Spleen (tissue), 11 donors: ENCODE results near the gene CNTNAP5. TPM values are rescaled to one million over a fixed set of nuclear protein-coding genes. Genes with fewer than 3 reads are reported as not detected.

Experiments
- DNase-seq: peaks from one replicate; pipeline ENCODE4 v3.0.0-alpha.2; 2020
- H3K27ac ChIP-seq, 8 donors: fragments of 200-600 bp; sonication (generic) in 7 of 8; 1 replicate in 4 of 8; 2 replicates in 4 of 8; pipeline versions ENCODE4 v1.5.0 to v1.8.0; 2016 to 2021; ENCODE audit warnings: inconsistent platforms in 4 of 8, mild to moderate bottlenecking in 4 of 8, moderate library complexity in 1 of 8
- H3K27me3 ChIP-seq, 7 donors: fragments of 200-600 bp; sonication (generic) in 6 of 7; replicated peaks in 1 of 7; 1 replicate in 4 of 7; 2 replicates in 3 of 7; pipeline versions ENCODE4 v1.5.0 to v1.8.0; 2016 to 2021; ENCODE audit warnings: inconsistent platforms in 3 of 7, mild to moderate bottlenecking in 1 of 7
- H3K36me3 ChIP-seq, 6 donors: fragments of 200-600 bp; sonication (generic) in 5 of 6; 1 replicate in 4 of 6; 2 replicates in 2 of 6; pipeline versions ENCODE4 v1.5.0 to v1.8.0; 2016 to 2021; ENCODE audit warnings: inconsistent platforms in 2 of 6
- H3K4me1 ChIP-seq, 6 donors: fragments of 200-600 bp; sonication (generic) in 5 of 6; 1 replicate in 3 of 6; 2 replicates in 3 of 6; pipeline versions ENCODE4 v1.5.0 to v1.8.0; 2016 to 2021; ENCODE audit warnings: inconsistent platforms in 3 of 6
- H3K4me3 ChIP-seq, 8 donors: fragments of 200-600 bp; sonication (generic) in 7 of 8; 1 replicate in 4 of 8; 2 replicates in 4 of 8; pipeline versions ENCODE4 v1.5.0 to v1.8.0; 2016 to 2021; ENCODE audit warnings: inconsistent platforms in 4 of 8, mild to moderate bottlenecking in 4 of 8, moderate library complexity in 2 of 8
- H3K9me3 ChIP-seq, 8 donors: fragments of 200-600 bp; sonication (generic) in 7 of 8; 1 replicate in 4 of 8; 2 replicates in 4 of 8; pipeline versions ENCODE4 v1.5.0 to v1.8.0; 2016 to 2021; ENCODE audit warnings: inconsistent platforms in 4 of 8
- POLR2A ChIP-seq, 3 donors: fragments of 450-650 bp; IDR thresholded peaks; one replicate each; pipeline ENCODE4 v1.5.1; 2017; ENCODE audit warnings: antibody characterized with exemption in 3 of 3, mild to moderate bottlenecking in 1 of 3
- POLR2AphosphoS5 ChIP-seq, 3 donors: sonication (generic); formaldehyde crosslinking; IDR thresholded peaks; one replicate each; pipeline ENCODE4 v1.5.1; 2017; ENCODE audit warnings: antibody characterized with exemption in 3 of 3
- whole genome bisulfite sequencing, 5 donors: extraction: QIAGEN DNeasy Blood & Tissue Kit in 3 of 5; methylation state at CpG; one replicate each; pipeline versions ENCODE4 v1.1.5 to v1.1.7; 2013 to 2018; 5-methylcytosine and 5-hydroxymethylcytosine counted together
- intact Hi-C: fragments of 100-400 bp; cut with DNase I; formaldehyde crosslinking; loops from one replicate; pipeline ENCODE4 v1.15.0; 2023; ENCODE audit warnings: low total_unique reads
- polyA plus RNA-seq, 3 donors: library from polyadenylated mRNA; stranded (reverse); fragments of 200-250 nt; gene quantifications; one replicate each; pipeline ENCODE4 v1.2.1, GENCODE V29; 2013
- total RNA-seq, 7 donors: library from RNA; depleted of rRNA in 3 of 7; stranded (reverse); fragments of >200 nt in 3 of 7; fragmentation: NEBNext Ultra II Directional in 4 of 7; extraction: Animal tissue kit (Norgen Biotek cat#: 25700) in 4 of 7; gene quantifications; one replicate each; pipeline versions ENCODE4 v1.1.0 to v1.2.1, GENCODE V29; 2016 to 2021
- TF ChIP-seq, protein P1 (sequence below), 11 experiments: fragments of 200-600 bp in 7 of 11; fragments of 450-650 bp in 4 of 11; sonication (generic) in 4 of 11; IDR thresholded peaks in 8 of 11; conservative IDR thresholded peaks in 3 of 11; 1 replicate in 7 of 11; 2 replicates in 4 of 11; pipeline versions ENCODE4 v1.4.0 to v1.8.0; 2016 to 2021; ENCODE audit warnings: antibody characterized with exemption in 11 of 11, inconsistent platforms in 4 of 11, mild to moderate bottlenecking in 1 of 11
- donor health status: healthy with polysubstance abuse.
- donor health status: DM: no; HTN: no; CAD: no; lungs with moderate emphysema.
- donor health status: DM: no; HTN: no; CAD: no.
- donor health status: Bipolar disorder and iron deficiency.
- donor health status: healthy.
- donor health status: DM: no; HTN: no; CAD: no.
- donor health status: DM: yes; HTN: yes; CAD: no.

The CNTNAP5 gene
- total and polyA plus RNA-seq, 10 donors, result 0.18 TPM; not detected in 9

DNA sequence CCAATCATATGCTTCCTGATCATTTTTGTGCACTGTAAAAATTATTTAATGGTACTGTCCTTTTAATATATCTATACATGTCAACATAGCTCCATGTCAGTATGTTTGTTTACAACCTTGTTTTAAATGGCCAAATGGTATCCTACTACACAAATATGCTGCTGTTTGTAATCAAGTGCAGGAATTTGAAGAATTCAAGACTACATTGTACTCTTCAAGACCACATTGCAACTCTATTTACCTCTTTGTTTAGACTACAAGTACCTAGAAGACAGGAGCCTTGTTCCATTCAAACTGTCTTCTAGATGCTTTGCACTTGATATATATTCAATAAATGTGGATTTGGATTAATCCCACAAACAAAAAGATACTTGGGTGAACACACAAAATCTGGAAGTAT lies 41.7 kb downstream of the CNTNAP5 start:
- Histone ChIP-seq H3K4me3 (no peak overlapping the region), H3K27ac (no peak overlapping the region), H3K9me3 (peaks cover 0 to 12% (median 0%) of the 10 kb centered on the region in 8 donors), H3K27me3 (no peaks in the 10 kb centered on the region), H3K36me3 (no peaks in the 10 kb centered on the region), H3K4me1 (no peaks in the 10 kb centered on the region)
- TF ChIP-seq POLR2AphosphoS5 (IDR thresholded peaks at IDR 0.05) (no peak), POLR2A (IDR thresholded peaks at IDR 0.05) (no peak)
- TF ChIP-seq, protein P1, sequence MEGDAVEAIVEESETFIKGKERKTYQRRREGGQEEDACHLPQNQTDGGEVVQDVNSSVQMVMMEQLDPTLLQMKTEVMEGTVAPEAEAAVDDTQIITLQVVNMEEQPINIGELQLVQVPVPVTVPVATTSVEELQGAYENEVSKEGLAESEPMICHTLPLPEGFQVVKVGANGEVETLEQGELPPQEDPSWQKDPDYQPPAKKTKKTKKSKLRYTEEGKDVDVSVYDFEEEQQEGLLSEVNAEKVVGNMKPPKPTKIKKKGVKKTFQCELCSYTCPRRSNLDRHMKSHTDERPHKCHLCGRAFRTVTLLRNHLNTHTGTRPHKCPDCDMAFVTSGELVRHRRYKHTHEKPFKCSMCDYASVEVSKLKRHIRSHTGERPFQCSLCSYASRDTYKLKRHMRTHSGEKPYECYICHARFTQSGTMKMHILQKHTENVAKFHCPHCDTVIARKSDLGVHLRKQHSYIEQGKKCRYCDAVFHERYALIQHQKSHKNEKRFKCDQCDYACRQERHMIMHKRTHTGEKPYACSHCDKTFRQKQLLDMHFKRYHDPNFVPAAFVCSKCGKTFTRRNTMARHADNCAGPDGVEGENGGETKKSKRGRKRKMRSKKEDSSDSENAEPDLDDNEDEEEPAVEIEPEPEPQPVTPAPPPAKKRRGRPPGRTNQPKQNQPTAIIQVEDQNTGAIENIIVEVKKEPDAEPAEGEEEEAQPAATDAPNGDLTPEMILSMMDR (IDR thresholded peaks at IDR 0.05 in 8 of 11, conservative IDR thresholded peaks at IDR 0.05 in 3 of 11), result no peak
- intact Hi-C loops, result no loop called here
- no peak for DNase-seq

GRCh38 chr2:124079045-124079444 lies 54.0 kb downstream of the CNTNAP5 start:
- H3K27ac ChIP-seq, result no peak overlapping the region
- no peaks in the 10 kb centered on the region for H3K36me3 ChIP-seq
- no peaks in the 10 kb centered on the region for H3K9me3 ChIP-seq
- intact Hi-C loops, result no loop called here
- H3K4me3 ChIP-seq, result no peak overlapping the region
- H3K4me1 ChIP-seq, result no peaks in the 10 kb centered on the region
- no peaks in the 10 kb centered on the region for H3K27me3 ChIP-seq
- DNase-seq, result no peak
- 63 to 93% (median 85%) methylated on average over 2 of the region's 2 CpGs for WGBS, 5 donors
- no peak for TF ChIP-seq POLR2AphosphoS5 (IDR thresholded peaks at IDR 0.05)
- TF ChIP-seq POLR2A (IDR thresholded peaks at IDR 0.05), result no peak

GRCh38 chr2:124080281-124081153 lies 55.4 kb downstream of the CNTNAP5 start:
- WGBS, 5 donors, result 66 to 83% (median 79%) methylated on average over 6 of the region's 6 CpGs
- no peak for DNase-seq
- no peaks in the 10 kb centered on the region for H3K36me3 ChIP-seq
- H3K27ac ChIP-seq, result no peak overlapping the region
- TF ChIP-seq, protein P1 (IDR thresholded peaks at IDR 0.05 in 8 of 11, conservative IDR thresholded peaks at IDR 0.05 in 3 of 11), result no peak
- TF ChIP-seq POLR2AphosphoS5 (IDR thresholded peaks at IDR 0.05), result no peak
- no peak for TF ChIP-seq POLR2A (IDR thresholded peaks at IDR 0.05)
- no peaks in the 10 kb centered on the region for H3K4me1 ChIP-seq
- H3K27me3 ChIP-seq, result no peaks in the 10 kb centered on the region
- H3K4me3 ChIP-seq, result no peak overlapping the region
- H3K9me3 ChIP-seq, result no peaks in the 10 kb centered on the region
- intact Hi-C loops, result no loop called here

DNA sequence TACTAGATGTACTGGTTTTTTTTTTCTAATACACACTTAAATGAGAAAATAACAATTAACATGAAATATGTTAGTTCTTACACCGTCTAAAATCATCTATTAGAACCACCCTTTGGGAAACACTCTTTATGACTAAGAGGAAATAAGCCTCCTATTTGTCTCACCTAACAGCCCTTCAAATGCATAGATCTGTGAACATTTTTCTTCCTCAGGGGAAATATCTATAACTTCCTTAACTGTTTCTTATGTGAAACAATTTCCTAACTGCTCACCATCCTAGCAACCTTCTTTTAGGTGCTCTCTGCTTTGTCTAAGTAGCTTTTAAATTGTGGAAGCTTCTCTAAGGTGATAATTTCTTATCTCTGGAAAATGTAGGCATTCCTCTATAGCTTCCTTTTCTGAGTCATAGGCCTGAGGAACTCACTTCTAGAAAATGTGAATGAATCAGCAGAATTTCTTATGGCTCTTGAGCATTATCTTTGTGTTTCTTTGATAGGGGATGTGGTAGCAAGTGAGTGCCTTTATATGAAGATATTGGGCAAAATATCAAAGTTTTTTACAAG lies 56.1 kb downstream of the CNTNAP5 start:
- no peak for DNase-seq
- WGBS, 5 donors, result 0 to 54% (median 25%) methylated on average over 1 of the region's 1 CpG
- H3K36me3 ChIP-seq, result no peaks in the 10 kb centered on the region
- TF ChIP-seq POLR2A (IDR thresholded peaks at IDR 0.05), result no peak
- TF ChIP-seq POLR2AphosphoS5 (IDR thresholded peaks at IDR 0.05), result no peak
- TF ChIP-seq, protein P1 (IDR thresholded peaks at IDR 0.05 in 8 of 11, conservative IDR thresholded peaks at IDR 0.05 in 3 of 11), result no peak
- peaks cover 0 to 2% (median 0%) of the 10 kb centered on the region in 8 donors for H3K9me3 ChIP-seq
- H3K4me1 ChIP-seq, result no peaks in the 10 kb centered on the region
- H3K4me3 ChIP-seq, result no peak overlapping the region
- no peak overlapping the region for H3K27ac ChIP-seq
- no peaks in the 10 kb centered on the region for H3K27me3 ChIP-seq
- intact Hi-C loops, result no loop called here
